Body of pancreas (tissue), 4 donors: Measurements from ENCODE around the gene EML4.

Source experiments
- CTCF ChIP-seq, 7 experiments: fragments of 450-650 bp in 4 of 7; fragments of 200-600 bp in 3 of 7; sonication (generic) in 3 of 7; IDR thresholded peaks; one replicate each; pipeline ENCODE4 v1.5.1; 2016 to 2019; ENCODE audit warnings: antibody characterized with exemption in 7 of 7
- POLR2A ChIP-seq, 3 donors: fragments of 450-650 bp; IDR thresholded peaks; one replicate each; pipeline ENCODE4 v1.6.1; 2016; ENCODE audit warnings: antibody characterized with exemption in 3 of 3, mild to moderate bottlenecking in 2 of 3

- TF ChIP-seq POLR2A (IDR thresholded peaks at IDR 0.05), result no peak
- no peak for TF ChIP-seq CTCF (IDR thresholded peaks at IDR 0.05)
Measured at GRCh38 chr2:42136782-42137124, 32.4 kb upstream of the EML4 start.
